ENCODE results near the gene ADGRG6. TPM values are rescaled to one million over a fixed set of nuclear protein-coding genes. Genes with fewer than 3 reads are reported as not detected.

Gene ADGRG6
- total and polyA plus RNA-seq, 9 of the 15 experiments (the other 6 are each of a cell fraction or from before 2014, with no cell fraction given) = under 0.01 to 0.11 (median 0.05) TPM; not detected in 5

DNA sequence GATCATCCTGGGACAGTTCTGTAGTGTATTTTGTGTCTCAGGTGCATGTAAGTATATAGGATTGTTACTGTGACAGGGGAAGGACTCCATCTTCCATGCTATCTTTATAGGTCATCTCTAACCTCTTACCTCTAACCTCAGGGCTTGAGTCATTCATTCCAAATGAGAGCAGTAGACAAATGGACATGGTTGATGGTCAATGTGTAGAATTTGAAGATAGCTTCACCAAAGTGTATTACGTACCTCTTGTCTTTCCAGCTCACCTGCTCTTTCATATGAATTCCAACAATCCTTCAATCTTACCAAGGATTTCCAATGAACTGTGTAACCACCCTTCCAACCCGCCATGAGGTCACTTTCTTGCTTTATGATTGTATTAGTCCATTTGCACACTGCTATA, 8.7 kb upstream of the ADGRG6 start (continued):
- TF ChIP-seq RAD21 (CRISPR knock-in tag; conservative IDR thresholded peaks at IDR 0.05 in 1 of 2, IDR thresholded peaks at IDR 0.05 in 1 of 2) = no peak
- TF ChIP-seq BHLHE40 (IDR thresholded peaks at IDR 0.05; ENCODE audit: low read length) = no peak
- TF ChIP-seq, protein P1, sequence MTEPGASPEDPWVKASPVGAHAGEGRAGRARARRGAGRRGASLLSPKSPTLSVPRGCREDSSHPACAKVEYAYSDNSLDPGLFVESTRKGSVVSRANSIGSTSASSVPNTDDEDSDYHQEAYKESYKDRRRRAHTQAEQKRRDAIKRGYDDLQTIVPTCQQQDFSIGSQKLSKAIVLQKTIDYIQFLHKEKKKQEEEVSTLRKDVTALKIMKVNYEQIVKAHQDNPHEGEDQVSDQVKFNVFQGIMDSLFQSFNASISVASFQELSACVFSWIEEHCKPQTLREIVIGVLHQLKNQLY (CRISPR knock-in tag; conservative IDR thresholded peaks at IDR 0.05) = no peak
- TF ChIP-seq ZNF77 (CRISPR knock-in tag; IDR thresholded peaks at IDR 0.05) = no peak
- TF ChIP-seq, protein P2, sequence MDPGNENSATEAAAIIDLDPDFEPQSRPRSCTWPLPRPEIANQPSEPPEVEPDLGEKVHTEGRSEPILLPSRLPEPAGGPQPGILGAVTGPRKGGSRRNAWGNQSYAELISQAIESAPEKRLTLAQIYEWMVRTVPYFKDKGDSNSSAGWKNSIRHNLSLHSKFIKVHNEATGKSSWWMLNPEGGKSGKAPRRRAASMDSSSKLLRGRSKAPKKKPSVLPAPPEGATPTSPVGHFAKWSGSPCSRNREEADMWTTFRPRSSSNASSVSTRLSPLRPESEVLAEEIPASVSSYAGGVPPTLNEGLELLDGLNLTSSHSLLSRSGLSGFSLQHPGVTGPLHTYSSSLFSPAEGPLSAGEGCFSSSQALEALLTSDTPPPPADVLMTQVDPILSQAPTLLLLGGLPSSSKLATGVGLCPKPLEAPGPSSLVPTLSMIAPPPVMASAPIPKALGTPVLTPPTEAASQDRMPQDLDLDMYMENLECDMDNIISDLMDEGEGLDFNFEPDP (CRISPR knock-in tag; IDR thresholded peaks at IDR 0.05) = no peak

DNA sequence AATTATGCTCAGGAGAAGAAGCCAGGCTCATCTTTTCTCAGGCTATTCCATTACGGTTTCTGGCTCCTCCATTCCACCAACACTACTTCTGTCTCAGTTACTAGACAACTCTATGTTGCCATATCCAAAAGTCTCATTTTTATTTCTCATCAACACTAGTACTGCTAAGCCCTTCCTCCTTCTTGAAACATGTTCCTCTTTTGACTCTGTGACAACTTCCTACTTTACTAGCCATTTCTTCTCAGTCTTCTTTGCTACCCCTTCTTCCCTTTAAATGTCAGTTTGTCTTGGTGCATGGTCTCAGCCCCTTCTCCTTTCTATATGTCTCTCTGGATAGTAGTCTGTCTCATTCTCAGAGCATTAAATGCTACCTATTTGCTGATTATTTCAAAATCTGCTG, 7.1 kb upstream of the ADGRG6 start:
- intact Hi-C loops (cut with micrococcal nuclease) (no loop called here), in situ Hi-C loops (cut with MboI) (no loop called here)
- H4K20me1 ChIP-seq (replicated peaks; ENCODE audit: control insufficient read depth, insufficient read depth, low read length) = no peaks in the 10 kb centered on the region
- H3K4me1 ChIP-seq (replicated peaks in 1 of 2; ENCODE audit: control insufficient read depth in 2 of 2, insufficient read depth in 2 of 2, low read length in 2 of 2) = no peaks in the 10 kb centered on the region
- H3K9me3 ChIP-seq (replicated peaks; ENCODE audit: control insufficient read depth, insufficient read depth, low read depth, low read length) = no peaks in the 10 kb centered on the region
- DNase-seq (ENCODE audit: extremely low read depth in 1 of 4, low spot score in 3 of 4) (no peak), FAIRE-seq (no peak), ATAC-seq (no peak)
- POLR2A ChIA-PET = interaction anchor here (0.7 kb wide), 1 partner anchor 29 kb away, joined by 3 read pairs; no protein-coding TSS in a partner anchor
- CTCF ChIA-PET (ENCODE audit: low intra/inter-chr PET ratio) = no interaction called here
- no peak overlapping the region for H2AFZ ChIP-seq (ENCODE audit: low read depth, low read length)
- H3K4me3 ChIP-seq = no peak overlapping the region
- no peaks in the 10 kb centered on the region for H3K27me3 ChIP-seq (ENCODE audit: control insufficient read depth in 2 of 2, insufficient read depth in 2 of 2, low read length in 2 of 2)
- H3K9ac ChIP-seq (ENCODE audit: insufficient read depth in 1 of 2, low read depth in 2 of 2, low read length in 2 of 2) = no peak overlapping the region
- H3K36me3 ChIP-seq (ENCODE audit: control insufficient read depth, insufficient read depth, low read length) = no peaks in the 10 kb centered on the region
- no peaks in the 10 kb centered on the region for H3K79me2 ChIP-seq (ENCODE audit: control insufficient read depth, insufficient read depth, low read length)
- no peak overlapping the region for H3K4me2 ChIP-seq (ENCODE audit: insufficient read depth, low read length)
- no peaks in the 10 kb centered on the region for H3K9me1 ChIP-seq (ENCODE audit: control insufficient read depth, insufficient read depth, low read length)
- WGBS (ENCODE audit: insufficient coverage, low coverage, missing lambda C conversion rate) = 7% methylated on average over 1 of the region's 1 CpG
- no peak overlapping the region for H3K27ac ChIP-seq (ENCODE audit: extremely low read depth, low read depth, low read length)
- no TSS peak for BruUV-seq (replicated peaks)
- TF ChIP-seq ZNF354B (CRISPR knock-in tag; IDR thresholded peaks at IDR 0.05) (no peak), FOXM1 (IDR thresholded peaks at IDR 0.05; ENCODE audit: low read depth) (no peak), FOXM1 (CRISPR knock-in tag; IDR thresholded peaks at IDR 0.05; ENCODE audit: low read depth) (no peak), XRCC5 (IDR thresholded peaks at IDR 0.05; ENCODE audit: low read depth, low read length) (no peak), ZNF766 (CRISPR knock-in tag; conservative IDR thresholded peaks at IDR 0.05) (no peak), ASH1L (IDR thresholded peaks at IDR 0.05; ENCODE audit: borderline replicate concordance, low read depth, partially characterized antibody) (no peak), ZNF76 (CRISPR knock-in tag; IDR thresholded peaks at IDR 0.05; ENCODE audit: borderline replicate concordance) (no peak), NCOA1 (IDR thresholded peaks at IDR 0.05; ENCODE audit: low read depth) (no peak), HMGN3 (IDR thresholded peaks at IDR 0.05; ENCODE audit: borderline replicate concordance, extremely low read depth, insufficient read length, low read depth, low read length) (no peak)
- TF ChIP-seq, protein P3, sequence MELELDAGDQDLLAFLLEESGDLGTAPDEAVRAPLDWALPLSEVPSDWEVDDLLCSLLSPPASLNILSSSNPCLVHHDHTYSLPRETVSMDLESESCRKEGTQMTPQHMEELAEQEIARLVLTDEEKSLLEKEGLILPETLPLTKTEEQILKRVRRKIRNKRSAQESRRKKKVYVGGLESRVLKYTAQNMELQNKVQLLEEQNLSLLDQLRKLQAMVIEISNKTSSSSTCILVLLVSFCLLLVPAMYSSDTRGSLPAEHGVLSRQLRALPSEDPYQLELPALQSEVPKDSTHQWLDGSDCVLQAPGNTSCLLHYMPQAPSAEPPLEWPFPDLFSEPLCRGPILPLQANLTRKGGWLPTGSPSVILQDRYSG (tag; conservative IDR thresholded peaks at IDR 0.05; ENCODE audit: low read depth) = no peak
- TF ChIP-seq, protein P4, sequence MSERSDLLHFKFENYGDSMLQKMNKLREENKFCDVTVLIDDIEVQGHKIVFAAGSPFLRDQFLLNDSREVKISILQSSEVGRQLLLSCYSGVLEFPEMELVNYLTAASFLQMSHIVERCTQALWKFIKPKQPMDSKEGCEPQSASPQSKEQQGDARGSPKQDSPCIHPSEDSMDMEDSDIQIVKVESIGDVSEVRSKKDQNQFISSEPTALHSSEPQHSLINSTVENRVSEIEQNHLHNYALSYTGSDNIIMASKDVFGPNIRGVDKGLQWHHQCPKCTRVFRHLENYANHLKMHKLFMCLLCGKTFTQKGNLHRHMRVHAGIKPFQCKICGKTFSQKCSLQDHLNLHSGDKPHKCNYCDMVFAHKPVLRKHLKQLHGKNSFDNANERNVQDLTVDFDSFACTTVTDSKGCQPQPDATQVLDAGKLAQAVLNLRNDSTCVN (CRISPR knock-in tag; IDR thresholded peaks at IDR 0.05) = no peak
- TF ChIP-seq, protein P5, sequence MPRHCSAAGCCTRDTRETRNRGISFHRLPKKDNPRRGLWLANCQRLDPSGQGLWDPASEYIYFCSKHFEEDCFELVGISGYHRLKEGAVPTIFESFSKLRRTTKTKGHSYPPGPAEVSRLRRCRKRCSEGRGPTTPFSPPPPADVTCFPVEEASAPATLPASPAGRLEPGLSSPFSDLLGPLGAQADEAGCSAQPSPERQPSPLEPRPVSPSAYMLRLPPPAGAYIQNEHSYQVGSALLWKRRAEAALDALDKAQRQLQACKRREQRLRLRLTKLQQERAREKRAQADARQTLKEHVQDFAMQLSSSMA (CRISPR knock-in tag; IDR thresholded peaks at IDR 0.05) = no peak
